GM19468 (cell line): Measurements from ENCODE around the gene OLFM2.
A peak's percentile ranks its signal among the peaks of the same experiment; 100 is the strongest.
"Not testable (repeated sequence)": the region's sequence is repeated elsewhere in the genome, so short reads cannot be mapped to it uniquely, and the experiment has no call there.

Experiments used
- ATAC-seq: cut with Tn5 transposase; IDR thresholded peaks from one replicate; pipeline ENCODE4 v1.9.1; 2021; ENCODE audit warnings: mild to moderate bottlenecking, moderate library complexity, moderate number of reproducible peaks; ENCODE audit not compliant: unreplicated experiment; ENCODE audit errors: extremely low read depth

The OLFM2 gene

DNA sequence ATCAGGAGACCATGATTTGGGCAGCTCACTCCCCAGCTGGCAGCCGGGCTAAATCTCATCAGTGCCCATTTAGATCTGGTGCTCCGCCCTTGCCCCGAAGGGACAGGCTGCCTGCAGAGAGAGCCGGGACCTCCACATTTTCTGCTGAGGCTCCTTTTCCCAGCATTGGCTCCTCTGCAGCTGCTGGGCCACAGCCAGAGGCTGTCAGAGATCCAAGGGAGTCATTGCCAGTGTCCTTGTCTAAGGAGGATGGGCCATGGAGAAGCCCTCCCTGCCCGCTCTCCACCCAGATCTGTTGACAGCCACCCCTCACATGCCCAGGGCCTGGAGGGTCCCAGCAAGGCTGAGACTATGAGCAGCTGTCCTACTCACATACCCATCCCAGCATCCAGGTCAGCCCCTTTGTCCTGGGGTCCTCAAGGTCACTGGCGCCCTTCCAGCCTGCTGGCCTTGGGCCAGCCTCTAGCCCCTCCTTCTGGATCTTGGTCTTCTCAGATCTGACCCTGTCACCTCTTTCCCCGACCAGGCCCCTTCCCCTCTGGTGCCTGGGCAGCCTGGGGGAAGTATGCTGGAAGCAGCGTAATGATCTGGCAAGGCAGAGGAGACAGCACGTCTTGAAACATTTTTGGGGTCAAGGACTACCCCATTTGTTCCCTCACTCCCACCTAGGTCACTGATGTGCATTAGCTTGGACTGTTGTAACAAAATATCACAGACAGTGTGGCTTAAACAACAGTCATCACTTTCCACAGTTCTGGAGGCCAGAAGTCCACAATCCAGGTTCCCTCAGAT lies 93.3 kb downstream of the OLFM2 start:
- ATAC-seq = no peak

DNA sequence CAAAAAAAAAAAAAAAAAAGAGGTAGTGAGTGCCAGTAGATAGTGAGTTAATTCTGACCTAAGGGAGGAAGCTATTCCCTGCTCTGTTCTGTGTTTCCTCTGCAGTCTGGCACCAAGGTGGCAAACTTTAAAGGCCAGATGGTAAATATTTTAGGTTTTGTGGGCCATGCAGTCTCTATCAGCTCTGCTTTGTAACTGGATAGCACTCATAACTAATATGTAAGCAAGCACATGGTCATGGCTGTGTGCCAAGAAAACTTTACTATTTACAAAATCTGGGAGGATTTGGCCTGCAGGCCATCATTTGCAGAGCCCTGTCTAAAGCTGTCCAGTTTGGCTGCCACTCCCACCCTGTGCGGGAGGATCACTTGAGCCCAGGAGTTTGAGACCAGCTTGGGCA lies 96.9 kb downstream of the OLFM2 start:
- ATAC-seq = no peak

DNA sequence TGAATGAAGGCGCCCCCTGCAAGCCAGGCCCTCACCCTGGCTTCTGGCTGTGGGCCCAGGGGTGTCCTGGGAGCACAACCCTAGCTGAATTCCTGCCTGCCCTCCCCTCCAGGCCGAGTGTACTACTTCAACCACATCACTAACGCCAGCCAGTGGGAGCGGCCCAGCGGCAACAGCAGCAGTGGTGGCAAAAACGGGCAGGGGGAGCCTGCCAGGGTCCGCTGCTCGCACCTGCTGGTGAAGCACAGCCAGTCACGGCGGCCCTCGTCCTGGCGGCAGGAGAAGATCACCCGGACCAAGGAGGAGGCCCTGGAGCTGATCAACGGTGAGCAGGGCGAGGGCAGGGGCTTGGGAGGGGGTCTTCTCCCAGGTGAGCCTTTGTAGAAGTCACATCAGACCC lies 98.0 kb downstream of the OLFM2 start:
- ATAC-seq = no peak

DNA sequence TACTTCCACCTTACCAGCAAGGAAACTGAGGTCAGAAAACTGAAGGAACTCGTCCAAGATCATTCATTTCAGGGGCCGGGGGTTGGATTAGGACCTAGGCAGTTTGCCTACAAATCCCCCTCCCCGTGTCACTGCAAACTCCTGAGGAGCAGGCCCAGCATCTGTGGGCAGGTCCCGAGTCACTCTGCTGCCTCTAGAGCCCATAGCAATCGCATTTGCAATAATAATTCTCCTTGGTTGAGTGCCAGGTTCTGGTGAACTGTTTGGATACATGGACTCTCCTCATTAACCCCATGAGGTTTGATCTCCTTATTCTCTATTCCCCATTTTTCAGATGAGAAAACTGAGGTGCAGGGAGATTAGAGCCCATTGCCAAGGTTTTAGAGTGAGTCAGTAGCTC lies 100.3 kb downstream of the OLFM2 start:
- ATAC-seq = no peak

DNA sequence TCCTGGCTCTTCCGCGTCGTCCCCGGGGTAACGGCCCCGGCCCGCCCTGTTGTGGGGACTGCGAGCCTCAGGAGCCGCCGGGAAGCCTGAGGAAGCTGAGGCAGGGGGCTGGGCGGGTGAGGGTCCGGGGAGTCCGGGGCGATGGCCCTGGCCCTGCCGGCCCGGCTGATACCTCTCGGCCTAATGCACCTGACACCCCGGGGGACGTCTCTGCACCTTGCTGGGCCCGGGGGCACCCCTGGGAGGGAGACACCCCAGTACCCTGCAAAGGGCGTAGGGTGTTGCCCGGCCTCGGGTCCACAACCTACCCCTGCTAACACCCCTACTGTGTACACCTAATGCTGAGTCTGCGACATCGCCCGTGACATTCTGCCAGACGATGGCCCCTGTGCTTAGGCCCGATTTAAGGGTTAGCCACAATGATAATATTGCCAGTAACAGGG lies 100.8 kb downstream of the OLFM2 start:
- ATAC-seq = no peak

DNA sequence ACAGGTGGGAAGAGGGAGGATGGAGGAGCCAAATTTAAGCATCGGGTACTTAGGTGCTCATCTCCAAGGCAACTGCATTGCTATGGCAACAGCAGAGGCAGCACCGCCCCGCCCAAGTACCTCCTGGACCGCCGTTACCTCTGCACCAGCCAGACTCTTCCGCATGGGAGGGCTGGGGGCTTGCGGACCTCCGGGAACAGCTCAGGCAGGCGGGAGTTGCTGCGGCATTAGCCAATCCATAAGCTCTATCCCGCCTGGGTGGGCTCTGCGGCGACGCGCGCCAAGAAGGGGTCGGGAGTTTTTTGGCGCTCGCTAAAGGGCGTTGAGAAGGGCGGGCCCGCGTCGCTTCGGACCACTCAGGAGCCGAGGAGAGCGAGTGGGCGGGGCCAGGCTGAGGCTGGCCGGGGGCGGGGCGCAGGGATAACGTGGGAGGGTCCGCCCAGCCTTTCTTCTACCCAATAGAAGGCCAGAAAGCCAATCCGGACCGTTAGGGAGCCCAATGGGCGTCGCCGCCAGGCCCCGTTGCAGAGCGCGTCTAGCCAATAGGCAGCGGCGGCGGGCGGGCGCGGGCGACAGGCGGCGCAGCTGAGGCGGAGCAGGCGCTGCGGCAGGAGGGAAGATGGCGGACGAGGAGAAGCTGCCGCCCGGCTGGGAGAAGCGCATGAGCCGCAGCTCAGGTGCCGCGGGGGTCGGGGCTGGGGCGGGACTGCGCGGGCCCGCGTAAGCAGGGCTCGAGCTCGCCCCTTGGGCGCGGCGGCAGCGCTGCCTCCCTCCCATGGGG lies 101.4 kb downstream of the OLFM2 start, which contains the start of gene PIN1:
Gene PIN1, plus strand, starts transcription at position 593 of the 781 bp plus-strand sequence. Its CDS starts 27 bp downstream, at position 620.
- ATAC-seq = peak; percentile 80

DNA sequence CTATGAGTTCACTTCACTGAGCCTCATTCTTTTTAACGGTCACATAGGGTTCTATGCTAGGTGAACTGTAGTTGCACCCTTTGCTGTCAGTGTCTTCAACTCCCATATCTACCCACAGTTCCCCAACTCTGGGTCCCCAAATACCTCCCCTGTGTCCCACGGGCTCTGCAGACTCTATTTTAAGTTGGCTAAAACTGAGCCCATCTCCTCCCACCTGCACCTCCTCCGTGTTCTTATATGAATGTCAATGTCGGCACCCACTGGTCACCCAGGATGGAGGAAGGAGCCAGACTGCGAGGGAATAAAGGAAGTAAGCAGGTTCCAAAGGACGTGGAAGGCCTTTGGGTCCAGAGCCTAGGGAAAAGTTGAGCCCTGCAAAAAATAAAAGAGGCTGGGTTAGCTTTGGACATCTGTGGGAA lies 102.0 kb downstream of the OLFM2 start:
- ATAC-seq = no peak

DNA sequence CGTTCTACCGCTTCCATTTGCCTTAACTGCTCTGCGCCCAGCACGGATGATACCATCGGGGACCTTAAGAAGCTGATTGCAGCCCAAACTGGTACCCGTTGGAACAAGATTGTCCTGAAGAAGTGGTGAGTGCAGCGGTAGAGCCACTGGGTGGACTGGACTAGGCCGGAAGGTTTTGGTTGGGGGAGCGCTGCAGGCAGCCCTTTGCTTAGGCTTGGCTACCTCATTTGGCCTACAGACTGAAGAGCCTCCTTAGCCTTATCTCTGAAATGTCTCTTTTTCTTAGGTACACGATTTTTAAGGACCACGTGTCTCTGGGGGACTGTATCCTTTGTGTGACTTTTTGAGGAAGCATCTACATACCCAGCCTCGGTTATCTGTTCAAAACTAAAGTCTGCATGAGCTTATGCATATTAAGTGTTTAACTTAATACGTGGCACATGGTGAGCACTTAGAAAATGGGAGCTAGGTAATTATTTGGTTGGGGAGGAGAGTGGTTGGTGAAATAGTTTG lies 107.7 kb downstream of the OLFM2 start:
- no peak for ATAC-seq

DNA sequence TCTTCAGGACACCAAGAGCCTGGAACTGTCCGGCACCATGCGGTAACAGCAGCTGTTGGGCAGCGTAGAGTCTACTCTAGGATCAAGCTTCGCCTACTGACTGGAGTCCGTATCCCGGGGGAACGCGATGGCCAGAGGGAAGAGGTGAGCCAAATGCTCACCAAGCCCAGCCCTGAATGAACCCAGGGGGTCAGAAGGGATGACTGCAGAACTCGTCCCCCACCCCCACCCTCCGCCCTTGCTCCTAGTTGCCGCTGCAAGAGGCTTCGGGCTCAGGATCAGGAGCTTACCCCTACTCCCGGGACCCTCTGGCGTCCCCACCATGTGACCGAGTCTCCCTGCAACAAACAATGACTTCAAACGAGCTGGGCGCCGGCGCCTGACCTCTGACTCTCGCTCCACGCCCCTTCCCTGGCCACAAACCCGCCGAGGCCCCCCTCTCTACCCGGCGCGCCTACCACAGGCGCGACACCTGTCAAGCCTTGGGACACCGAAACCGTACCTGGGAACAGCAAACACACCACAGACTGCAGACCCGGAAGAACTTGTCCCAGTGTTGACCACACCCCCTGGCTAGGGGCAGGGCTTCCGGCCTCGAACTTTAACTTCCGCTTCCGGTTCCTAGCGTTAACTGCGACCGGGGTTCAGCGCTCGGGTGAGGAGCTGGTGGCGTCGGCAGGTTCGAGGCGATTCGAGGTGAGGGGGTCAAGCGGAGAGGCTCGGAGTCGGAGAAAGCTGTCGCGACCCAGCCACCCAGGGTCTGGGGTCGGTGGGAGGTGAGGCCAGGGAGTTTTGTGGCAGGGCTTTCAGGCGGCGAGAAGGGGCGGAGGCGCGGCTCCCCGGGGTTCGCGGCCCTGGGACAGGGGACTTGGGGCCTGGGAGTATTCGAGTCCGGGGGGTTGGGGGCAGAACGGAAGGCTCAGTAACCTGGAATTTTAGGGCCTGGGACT lies 108.8 kb downstream of the OLFM2 start, which contains the start of gene UBL5:
Gene UBL5, plus strand, starts transcription at position 630 of the 950 bp plus-strand sequence. CDS start 420 bp downstream, outside the sequence.
- ATAC-seq = peak; percentile 87

DNA sequence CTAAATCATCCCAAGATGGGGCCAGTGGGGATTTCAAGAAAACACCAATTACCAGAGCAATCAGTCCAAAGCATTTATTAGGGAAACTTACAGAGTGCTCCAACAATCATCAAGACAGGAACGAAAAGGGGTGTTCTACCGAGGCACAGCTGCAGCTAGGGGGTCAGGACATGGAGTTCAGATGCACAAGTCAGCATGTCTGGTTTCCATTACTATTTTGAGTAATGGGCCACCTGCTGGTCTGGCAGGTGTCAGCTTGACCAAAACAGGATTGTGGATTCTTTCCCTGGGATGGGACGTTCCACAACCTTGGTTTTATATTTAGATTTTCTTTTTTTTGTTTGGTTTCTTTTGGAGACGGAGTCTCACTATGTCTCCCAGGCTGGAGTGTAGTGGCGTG lies 112.5 kb downstream of the OLFM2 start:
- ATAC-seq = no peak

DNA sequence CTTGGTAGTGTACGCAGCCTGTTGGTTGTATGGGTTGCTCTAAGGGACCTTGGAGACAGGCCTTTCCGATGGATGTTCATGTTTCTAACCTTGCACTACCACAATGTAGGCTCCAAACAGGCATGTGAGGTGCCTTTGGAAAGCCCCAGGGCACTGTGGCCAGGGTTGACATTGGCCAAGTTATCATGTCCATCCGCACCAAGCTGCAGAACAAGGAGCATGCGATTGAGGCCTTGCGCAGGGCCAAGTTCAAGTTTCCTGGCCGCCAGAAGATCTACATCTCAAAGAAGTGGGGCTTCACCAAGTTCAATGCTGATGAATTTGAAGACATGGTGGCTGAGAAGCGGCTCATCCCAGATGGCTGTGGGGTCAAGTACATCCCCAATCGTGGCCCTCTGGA lies 116.3 kb downstream of the OLFM2 start:
- ATAC-seq = not testable (repeated sequence)

DNA sequence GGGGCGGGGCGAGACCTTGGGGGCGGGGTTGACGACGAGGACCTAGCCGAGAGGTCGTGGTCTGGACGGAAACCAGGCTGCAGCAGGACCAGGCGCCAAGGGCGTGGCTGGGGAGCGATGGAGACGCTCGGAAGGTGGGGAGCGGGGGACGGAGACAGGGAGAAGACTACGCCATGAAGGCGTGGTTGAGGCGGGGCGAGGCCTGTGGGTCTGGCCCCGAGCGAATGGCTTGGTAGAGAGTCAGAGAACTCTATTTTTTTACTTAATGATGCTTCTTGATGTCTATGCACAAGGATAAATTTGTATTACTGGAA lies 116.8 kb downstream of the OLFM2 start:
- ATAC-seq = no peak

DNA sequence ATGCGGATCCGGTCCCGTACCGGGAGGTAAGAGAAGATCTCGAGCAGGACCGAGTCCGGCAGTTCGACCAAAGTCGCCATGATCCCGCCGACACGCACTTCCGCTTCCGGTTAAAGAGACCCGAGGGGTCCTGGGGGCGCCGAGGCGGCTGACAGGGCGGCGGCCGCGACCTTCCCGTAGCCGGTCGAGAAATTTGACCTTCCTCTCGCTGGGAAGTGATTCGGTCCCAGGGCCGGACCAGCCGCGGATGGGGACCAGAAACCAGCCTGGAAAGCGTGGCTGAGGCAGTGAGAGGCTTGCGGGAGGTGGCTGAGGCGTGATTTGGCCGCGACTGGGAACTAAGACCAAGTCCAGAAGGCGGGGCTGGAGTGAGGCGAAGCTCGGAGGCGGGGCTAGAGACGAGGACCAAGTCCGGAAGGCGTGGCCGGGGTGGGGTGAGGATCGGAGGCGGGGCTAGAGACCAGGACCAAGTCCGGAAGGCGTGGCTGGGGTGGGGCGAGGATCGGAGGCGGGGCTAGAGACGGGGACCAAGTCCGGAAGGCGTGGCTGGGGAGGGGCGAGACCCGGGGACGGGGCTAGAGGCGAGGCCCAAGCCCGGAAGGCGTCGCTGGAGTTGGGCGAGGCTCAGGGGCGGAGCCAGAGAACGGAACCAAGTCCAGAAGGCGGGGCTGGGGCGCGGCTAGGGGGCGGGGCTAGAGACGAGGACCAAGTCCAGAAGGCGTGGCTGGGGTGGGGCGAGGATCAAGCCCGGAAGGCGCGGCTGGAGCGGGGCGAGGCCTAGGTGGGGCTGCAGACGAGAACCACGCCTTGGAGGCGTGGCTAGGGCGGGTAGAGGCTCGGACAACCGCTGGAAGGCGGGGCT lies 117.3 kb downstream of the OLFM2 start, which contains the start of gene FBXL12:
Gene FBXL12, minus strand, starts transcription at position 346 of the 862 bp plus-strand sequence. Its CDS starts 266 bp downstream, at position 80.
- peak; percentile 55 for ATAC-seq

DNA sequence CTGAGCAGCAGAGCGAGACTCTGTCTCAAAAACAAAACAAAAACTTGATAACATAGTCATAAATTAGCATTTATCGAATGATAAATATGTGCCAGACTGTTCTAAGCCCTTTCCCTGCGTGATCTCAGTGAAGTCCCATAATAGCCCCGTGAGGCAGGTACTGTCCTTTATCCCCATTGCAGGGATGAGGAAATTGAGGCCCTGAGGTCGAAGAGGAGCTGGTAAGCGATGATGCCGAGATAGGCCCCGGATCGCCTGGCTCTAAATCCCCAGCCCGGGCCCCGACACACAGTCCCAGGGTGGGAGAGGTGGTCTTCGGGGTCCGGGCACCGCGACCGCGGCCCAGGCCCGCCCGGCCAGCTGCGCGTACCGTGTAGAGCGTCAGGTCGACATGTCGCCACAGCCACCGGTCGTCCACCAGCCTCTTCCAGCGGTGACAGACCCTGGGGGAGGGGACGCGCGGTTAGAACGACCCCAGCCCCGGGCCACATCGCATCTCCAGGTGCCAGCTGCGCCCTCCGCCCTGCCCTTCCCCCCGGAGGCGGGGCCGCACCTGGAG lies 118.1 kb downstream of the OLFM2 start:
- peak; percentile 2 for ATAC-seq

DNA sequence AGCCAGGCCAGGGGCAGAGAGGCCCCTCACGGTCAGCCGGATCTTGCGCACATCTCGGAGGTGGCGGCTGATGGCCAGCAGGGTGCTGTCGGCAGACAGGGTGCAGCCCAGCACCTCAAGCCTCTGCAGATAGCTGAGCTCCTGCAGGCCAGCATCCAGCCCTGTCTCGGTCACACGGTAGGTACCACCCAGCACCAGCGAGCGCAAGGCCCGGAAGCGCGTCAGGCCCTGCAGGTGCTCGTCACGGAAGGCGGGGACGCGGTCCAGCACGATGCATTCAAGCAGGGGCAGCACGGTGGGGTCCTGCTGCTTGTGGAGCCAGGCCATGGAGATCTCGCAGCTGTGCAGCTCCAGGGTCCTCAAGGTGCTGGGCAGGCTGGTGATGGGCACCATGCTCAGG lies 125.2 kb downstream of the OLFM2 start:
- ATAC-seq = no peak

DNA sequence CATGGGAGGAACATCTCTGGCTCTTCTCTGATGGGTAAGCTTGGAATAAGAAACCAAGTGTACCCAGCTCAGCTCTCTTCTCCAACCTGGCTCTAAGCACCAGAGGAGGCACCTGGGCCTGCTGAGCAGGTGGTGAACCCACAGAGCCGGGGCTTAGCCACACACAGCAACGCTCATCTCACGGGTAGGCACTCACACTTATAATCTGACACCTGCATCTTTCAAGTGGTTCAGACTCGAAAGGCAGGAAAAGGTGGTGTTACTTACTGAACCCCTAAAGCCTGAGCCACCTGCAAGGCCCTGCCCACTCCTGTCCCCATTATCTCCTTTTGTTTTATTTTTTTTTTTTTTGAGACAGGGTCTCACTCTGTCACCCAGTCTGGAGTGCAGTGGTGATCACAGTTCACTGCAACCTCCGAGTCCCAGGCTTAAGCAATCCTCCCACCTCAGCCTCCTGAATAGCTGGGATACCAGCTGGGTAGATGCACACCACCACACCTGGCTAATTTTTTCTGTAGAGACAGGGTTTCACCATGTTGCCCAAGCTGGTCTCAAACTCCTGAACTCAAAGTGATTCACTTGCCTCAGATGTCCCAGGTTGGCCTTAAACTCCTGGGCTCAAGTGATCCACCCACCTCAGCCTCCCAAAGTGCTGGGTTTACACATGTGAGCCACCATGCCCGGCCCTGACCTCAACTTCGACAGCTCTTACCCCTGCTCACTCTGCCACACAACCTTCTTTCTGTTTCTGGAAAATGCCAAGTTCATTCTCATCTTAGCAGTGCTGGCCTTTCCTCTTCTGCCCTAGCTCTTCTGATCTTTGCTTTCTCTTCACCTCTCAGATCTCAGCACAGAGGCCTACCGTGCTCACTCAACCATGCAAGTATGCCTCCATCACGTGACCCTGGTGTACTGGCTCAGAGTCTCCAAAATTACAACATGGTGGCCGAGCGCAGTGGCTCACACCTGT lies 127.2 kb downstream of the OLFM2 start:
- ATAC-seq = no peak

DNA sequence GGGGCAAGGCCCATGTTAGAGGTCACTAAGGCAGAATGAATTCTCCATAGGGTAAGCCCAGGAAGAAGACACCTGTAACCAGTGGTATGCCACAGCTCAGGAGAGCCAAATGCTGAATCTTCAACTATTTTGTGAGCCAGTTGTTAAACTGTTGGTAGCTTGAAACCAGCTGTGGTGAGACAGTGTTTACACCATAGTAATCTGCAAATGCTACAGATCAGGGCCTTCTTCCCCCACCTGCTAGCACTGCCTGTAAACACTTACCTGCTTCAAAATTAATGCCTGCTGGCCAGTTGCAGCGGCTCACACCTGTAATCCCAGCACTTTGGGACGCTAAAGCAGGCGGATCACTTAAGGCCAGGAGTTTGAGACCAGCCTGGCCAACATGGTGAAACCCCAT lies 129.5 kb downstream of the OLFM2 start:
- ATAC-seq = no peak
